Measurements from ENCODE around the gene MYO15B. TPM values are rescaled to one million over a fixed set of nuclear protein-coding genes. Genes with fewer than 3 reads are reported as not detected.

MYO15B gene
- total and polyA plus RNA-seq, 2 of the 13 experiments (the other 11 are each of a cell fraction or from before 2014, with no cell fraction given), result 2.8 to 8.1 TPM

GRCh38 chr17:75672011-75672410 lies 84.4 kb downstream of the MYO15B start (continued):
- TF ChIP-seq ZBTB37 (CRISPR knock-in tag; IDR thresholded peaks at IDR 0.05) (no peak), ZNF329 (CRISPR knock-in tag; IDR thresholded peaks at IDR 0.05; ENCODE audit: low read depth) (no peak), RXRB (CRISPR knock-in tag; IDR thresholded peaks at IDR 0.05; ENCODE audit: borderline replicate concordance) (no peak)

- no peak overlapping the region for H3K4me3 ChIP-seq (replicated peaks in 1 of 3; ENCODE audit: insufficient read depth in 1 of 3, low read depth in 2 of 3, low read length in 3 of 3)
- no peak overlapping the region for H3K27ac ChIP-seq (ENCODE audit: extremely low read length, insufficient read depth, low read length)
- ChIA-PET CTCF (ENCODE audit: low intra/inter-chr PET ratio, low total read pairs) (interaction anchor here (3.2 kb wide), 1 partner anchor 74 kb away, joined by 43 read pairs; no protein-coding TSS in a partner anchor), POLR2A (interaction anchor here (2.0 kb wide), 1 partner anchor 75 kb away, joined by 6 read pairs; no protein-coding TSS in a partner anchor)
- in situ Hi-C loops (cut with HindIII; ENCODE audit: extremely low pct_ligation_motif_present, low pct_unique_long_range_greater_than_20kb) (no loop called here), intact Hi-C loops (cut with micrococcal nuclease; ENCODE audit: unreplicated experiment) (no loop called here)
- no TSS peak for BruUV-seq (replicated peaks)
- 95% methylated on average over 4 of the region's 4 CpGs for WGBS (ENCODE audit: low lambda C conversion rate)
- no peaks in the 10 kb centered on the region for H3K27me3 ChIP-seq (ENCODE audit: control insufficient read depth in 1 of 2, insufficient read depth in 2 of 2, low read length in 2 of 2)
- FAIRE-seq (no peak), DNase-seq (ENCODE audit: low spot score) (no peak), ATAC-seq (no peak)
- TF ChIP-seq ATF2 (CRISPR knock-in tag; IDR thresholded peaks at IDR 0.05) (no peak), ZNF570 (CRISPR knock-in tag; IDR thresholded peaks at IDR 0.05; ENCODE audit: borderline replicate concordance) (no peak), ZNF546 (CRISPR knock-in tag; conservative IDR thresholded peaks at IDR 0.05) (no peak), ZNF569 (CRISPR knock-in tag; IDR thresholded peaks at IDR 0.05; ENCODE audit: borderline replicate concordance) (no peak), KIAA2018 (CRISPR knock-in tag; IDR thresholded peaks at IDR 0.05; ENCODE audit: borderline replicate concordance) (no peak), REL (CRISPR knock-in tag; conservative IDR thresholded peaks at IDR 0.05) (no peak)
- no peak overlapping the region for H3K4me2 ChIP-seq (ENCODE audit: low read depth, low read length)
- peaks cover 45% of the 10 kb centered on the region for H3K79me2 ChIP-seq (ENCODE audit: insufficient read depth, low read length)
- peaks cover 22 to 71% of the 10 kb centered on the region in 2 experiments for H3K36me3 ChIP-seq (replicated peaks in 1 of 2; ENCODE audit: control insufficient read depth in 1 of 2, insufficient read depth in 2 of 2, low read length in 2 of 2)
- H2AFZ ChIP-seq (ENCODE audit: low read length), result no peak overlapping the region
- no peaks in the 10 kb centered on the region for H3K9me3 ChIP-seq (ENCODE audit: low read length)
- no peak overlapping the region for H3K9ac ChIP-seq (ENCODE audit: insufficient read depth, low read depth, low read length)
- peaks cover 6% of the 10 kb centered on the region; the same call in 1 of the 2 replicates for H4K20me1 ChIP-seq (ENCODE audit: insufficient read depth, low read length)
- peaks cover 18% of the 10 kb centered on the region for H3K4me1 ChIP-seq (ENCODE audit: insufficient read depth, low read length)
Measured at GRCh38 chr17:75673487-75673886, 85.9 kb downstream of the MYO15B start.

Measured in HepG2 (cell line).